WTC11 (cell line): ENCODE data around the gene SHMT1. TPM values are rescaled to one million over a fixed set of nuclear protein-coding genes. Genes with fewer than 3 reads are reported as not detected.

Experiments used
- ATAC-seq: fragments of 200-7000 bp; cut with Tn5 transposase; 2 replicates; pipeline ENCODE4 v1.10.0; 2021; ENCODE audit warnings: mild to moderate bottlenecking, moderate library complexity
- CTCF ChIA-PET: fragments of 300-600 bp; sonication (Branson Sonifier 250); formaldehyde crosslinking; loops from one replicate; lab custom pipeline; 2021; ENCODE audit warnings: antibody characterized with exemption; lab: Charles Lee
- POLR2A ChIA-PET: fragments of 350-600 bp; sonication (Branson Sonifier 250); formaldehyde crosslinking; loops from one replicate; lab custom pipeline; 2021; ENCODE audit warnings: antibody characterized with exemption; lab: Charles Lee
- DNase-seq: peaks from one replicate; pipeline ENCODE4 v3.0.0; 2021; ENCODE audit warnings: low spot score
- H3K27ac Mint-ChIP-seq: 2 replicates; pipeline ENCODE4 v1.8.0; 2021; ENCODE audit warnings: mixed read lengths
- H3K27me3 Mint-ChIP-seq: 2 replicates; pipeline ENCODE4 v1.8.0; 2021; ENCODE audit warnings: low read depth, mild to moderate bottlenecking, moderate library complexity, mixed read lengths
- H3K36me3 Mint-ChIP-seq: 2 replicates; pipeline ENCODE4 v1.8.0; 2021; ENCODE audit warnings: mixed read lengths
- H3K4me1 Mint-ChIP-seq: 2 replicates; pipeline ENCODE4 v1.8.0; 2022; ENCODE audit warnings: mixed read lengths
- H3K4me3 Mint-ChIP-seq: 2 replicates; pipeline ENCODE4 v1.8.0; 2021; ENCODE audit warnings: mild to moderate bottlenecking, moderate library complexity, mixed read lengths
- H3K9me3 Mint-ChIP-seq: 2 replicates; pipeline ENCODE4 v1.8.0; 2021; ENCODE audit warnings: mixed read lengths
- AFF4 ChIP-seq: sonication (generic); formaldehyde crosslinking; IDR thresholded peaks from 2 replicates; pipeline ENCODE4 v1.8.1; 2023; ENCODE audit warnings: mild to moderate bottlenecking, missing genetic modification reagents, borderline replicate concordance
- AR ChIP-seq: fragments of 250-450 bp; sonication (Bioruptor Pico); IDR thresholded peaks from 2 replicates; pipeline ENCODE4 v1.9.0; 2021; ENCODE audit warnings: mild to moderate bottlenecking
- CREB1 ChIP-seq: sonication (generic); formaldehyde crosslinking; IDR thresholded peaks from 2 replicates; pipeline ENCODE4 v1.8.0; 2023; ENCODE audit warnings: mild to moderate bottlenecking, missing genetic modification reagents
- E2F4 ChIP-seq: sonication (generic); formaldehyde crosslinking; IDR thresholded peaks from 2 replicates; pipeline ENCODE4 v1.8.1; 2022; ENCODE audit warnings: low read depth, mild to moderate bottlenecking, moderate library complexity, missing genetic modification reagents, borderline replicate concordance
- FOXP4 ChIP-seq: sonication (generic); formaldehyde crosslinking; IDR thresholded peaks from 2 replicates; pipeline ENCODE4 v1.8.0; 2022; ENCODE audit warnings: mild to moderate bottlenecking, missing genetic modification reagents
- GABPB1 ChIP-seq: sonication (generic); formaldehyde crosslinking; IDR thresholded peaks from 2 replicates; pipeline ENCODE4 v1.8.1; 2023; ENCODE audit warnings: mild to moderate bottlenecking, missing genetic modification reagents
- GTF2I ChIP-seq: fragments of 250-450 bp; sonication (Bioruptor Pico); conservative IDR thresholded peaks from 2 replicates; pipeline ENCODE4 v1.4.0; 2021; ENCODE audit warnings: mild to moderate bottlenecking
- IRF2 ChIP-seq: sonication (generic); formaldehyde crosslinking; IDR thresholded peaks from 2 replicates; pipeline ENCODE4 v1.8.0; 2022; ENCODE audit warnings: low read depth, missing genetic modification reagents, borderline replicate concordance
- PRDM15 ChIP-seq: sonication (generic); formaldehyde crosslinking; IDR thresholded peaks from 2 replicates; pipeline ENCODE4 v1.8.0; 2022; ENCODE audit warnings: missing genetic modification reagents
- SMAD3 ChIP-seq: sonication (generic); formaldehyde crosslinking; IDR thresholded peaks from 2 replicates; pipeline ENCODE4 v1.8.0; 2022; ENCODE audit warnings: missing genetic modification reagents, mild to moderate bottlenecking, borderline replicate concordance
- SP1 ChIP-seq: sonication (generic); formaldehyde crosslinking; conservative IDR thresholded peaks from 2 replicates; pipeline ENCODE4 v1.8.1; 2022; ENCODE audit warnings: missing genetic modification reagents
- TEAD4 ChIP-seq: sonication (generic); formaldehyde crosslinking; IDR thresholded peaks from 2 replicates; pipeline ENCODE4 v1.8.0; 2022; ENCODE audit warnings: mild to moderate bottlenecking, missing genetic modification reagents
- USF1 ChIP-seq: sonication (generic); formaldehyde crosslinking; IDR thresholded peaks from 2 replicates; pipeline ENCODE4 v1.8.0; 2022; ENCODE audit warnings: mild to moderate bottlenecking, missing genetic modification reagents
- ZMAT4 ChIP-seq: fragments of 250-450 bp; sonication (Bioruptor Pico); IDR thresholded peaks from 2 replicates; pipeline ENCODE4 v1.9.0; 2021; ENCODE audit warnings: mild to moderate bottlenecking
- ZNF425 ChIP-seq: fragments of 250-450 bp; sonication (Bioruptor Pico); conservative IDR thresholded peaks from 2 replicates; pipeline ENCODE4 v1.9.0; 2021; ENCODE audit warnings: mild to moderate bottlenecking
- ZSCAN18 ChIP-seq: fragments of 250-450 bp; sonication (Bioruptor Pico); IDR thresholded peaks from 2 replicates; pipeline ENCODE4 v2.1.2; 2022; ENCODE audit warnings: mild to moderate bottlenecking, moderate library complexity
- total RNA-seq: library from RNA; stranded (reverse); gene quantifications from 3 replicates; pipeline ENCODE4 v1.2.3, GENCODE V29; 2021

The SHMT1 gene
- total RNA-seq, 1 experiment from 2014 or later = 49.2 TPM

- H3K4me1 Mint-ChIP-seq = peaks cover 7% of the 10 kb centered on the region
- peaks cover 1% of the 10 kb centered on the region; the same call in 1 of the 2 replicates for H3K36me3 Mint-ChIP-seq
- ChIA-PET CTCF (interaction anchor here (0.6 kb wide), 1 partner anchor 60 kb away, joined by 3 read pairs; no protein-coding TSS in a partner anchor), POLR2A (no interaction called here)
- H3K9me3 Mint-ChIP-seq = peaks cover under 1% of the 10 kb centered on the region
- no peak overlapping the region for H3K4me3 Mint-ChIP-seq
- ATAC-seq (no peak), DNase-seq (no peak)
- peaks cover 2% of the 10 kb centered on the region; the same call in 1 of the 2 replicates for H3K27me3 Mint-ChIP-seq
- H3K27ac Mint-ChIP-seq = no peak overlapping the region
- TF ChIP-seq GTF2I = no peak
- TF ChIP-seq TEAD4 (CRISPR knock-in tag) = no peak
- no peak for TF ChIP-seq AR
- TF ChIP-seq ZMAT4 (CRISPR knock-in tag) = no peak
- TF ChIP-seq CREB1 (CRISPR knock-in tag) = no peak
- TF ChIP-seq ZSCAN18 (CRISPR knock-in tag) = no peak
- TF ChIP-seq FOXP4 (CRISPR knock-in tag) = no peak
- TF ChIP-seq AFF4 = no peak
- no peak for TF ChIP-seq USF1 (CRISPR knock-in tag)
- TF ChIP-seq IRF2 (CRISPR knock-in tag) = no peak
- no peak for TF ChIP-seq E2F4
- TF ChIP-seq GABPB1 (CRISPR knock-in tag) = no peak
- no peak for TF ChIP-seq ZNF425 (CRISPR knock-in tag)
- no peak for TF ChIP-seq PRDM15 (CRISPR knock-in tag)
- no peak for TF ChIP-seq SP1 (CRISPR knock-in tag)
- TF ChIP-seq SMAD3 (CRISPR knock-in tag) = no peak
These were observed 17.3 kb upstream of the SHMT1 start for GRCh38 chr17:18380471-18381157.
